ENCODE measurements around the gene BMPR1A.
A peak's percentile ranks its signal among the peaks of the same experiment; 100 is the strongest.
"Not testable (repeated sequence)": the region's sequence is repeated elsewhere in the genome, so short reads cannot be mapped to it uniquely, and the experiment has no call there.

BMPR1A gene

DNA sequence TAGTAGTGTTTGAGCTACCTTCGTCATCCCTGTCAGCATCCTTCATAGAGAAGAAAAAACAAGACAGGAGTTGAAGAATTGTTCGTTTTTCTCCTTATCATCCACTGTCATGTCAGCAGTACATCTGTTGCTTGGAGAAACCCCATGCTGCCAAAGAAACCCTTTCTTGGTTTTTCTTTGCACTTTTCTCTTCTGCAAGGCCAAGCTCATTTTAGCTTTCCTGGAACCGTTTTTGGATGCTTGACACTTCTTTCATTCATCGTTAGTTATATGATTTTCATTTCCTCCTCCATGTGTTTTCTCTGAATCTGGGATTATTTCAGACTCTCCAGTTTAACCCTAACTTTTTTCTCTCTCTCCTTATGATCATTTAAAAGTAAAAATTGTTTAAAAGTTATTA is 142.1 kb downstream of the BMPR1A start:
- no peak for DNase-seq

DNA sequence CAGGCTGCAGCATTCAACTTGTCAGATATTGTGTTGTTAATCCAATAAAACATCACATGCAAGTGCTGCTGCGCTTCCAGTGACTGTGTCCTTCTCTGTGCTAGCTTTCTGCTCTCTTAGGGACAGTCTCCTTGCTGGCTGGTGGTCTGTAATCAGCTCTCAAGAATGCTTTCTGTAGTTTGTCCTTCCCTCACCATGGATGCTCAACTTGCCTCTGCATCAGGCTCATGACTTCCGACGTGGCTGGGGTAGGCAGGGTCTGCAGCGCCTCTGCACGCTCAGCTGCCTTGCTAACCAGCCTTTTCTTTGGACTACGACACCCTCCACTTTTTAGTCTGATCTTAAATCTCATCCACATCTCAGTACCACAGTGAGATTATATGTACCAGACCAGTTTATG is 142.7 kb downstream of the BMPR1A start:
- no peak for DNase-seq

DNA sequence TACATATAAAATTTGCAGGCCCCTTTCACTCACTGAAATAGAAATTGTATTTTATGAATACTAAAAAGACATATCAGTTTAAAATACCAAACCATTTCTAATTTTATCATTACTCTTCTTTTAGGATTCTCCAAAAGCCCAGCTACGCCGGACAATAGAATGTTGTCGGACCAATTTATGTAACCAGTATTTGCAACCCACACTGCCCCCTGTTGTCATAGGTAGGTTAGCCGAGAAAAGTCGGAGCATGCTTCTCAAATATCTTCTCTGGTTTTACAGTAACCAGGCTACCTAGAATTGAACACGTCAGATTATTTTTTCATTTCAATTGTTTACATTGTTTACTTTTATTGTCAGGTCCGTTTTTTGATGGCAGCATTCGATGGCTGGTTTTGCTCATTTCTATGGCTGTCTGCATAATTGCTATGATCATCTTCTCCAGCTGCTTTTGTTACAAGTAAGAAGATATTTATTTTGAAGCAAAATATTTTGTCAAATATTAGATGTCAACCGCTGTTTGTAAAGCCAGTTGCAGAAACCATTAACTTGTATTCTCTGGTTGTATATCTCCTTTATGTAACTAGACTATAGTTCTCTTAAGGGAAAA is 143.4 kb downstream of the BMPR1A start:
- peak; percentile 54 to 70 for DNase-seq

- no peak for DNase-seq
Measured at GRCh38 chr10:86900955-86901354, 144.5 kb downstream of the BMPR1A start.

- no peak for DNase-seq
Measured at GRCh38 chr10:86904600-86904999, 148.2 kb downstream of the BMPR1A start.

- no peak for DNase-seq
Measured at GRCh38 chr10:86905429-86905828, 149.0 kb downstream of the BMPR1A start.

GRCh38 chr10:86914734-86915133 is 158.3 kb downstream of the BMPR1A start:
- DNase-seq, result no peak

GRCh38 chr10:86918022-86918471 is 161.6 kb downstream of the BMPR1A start:
- no peak for DNase-seq

DNA sequence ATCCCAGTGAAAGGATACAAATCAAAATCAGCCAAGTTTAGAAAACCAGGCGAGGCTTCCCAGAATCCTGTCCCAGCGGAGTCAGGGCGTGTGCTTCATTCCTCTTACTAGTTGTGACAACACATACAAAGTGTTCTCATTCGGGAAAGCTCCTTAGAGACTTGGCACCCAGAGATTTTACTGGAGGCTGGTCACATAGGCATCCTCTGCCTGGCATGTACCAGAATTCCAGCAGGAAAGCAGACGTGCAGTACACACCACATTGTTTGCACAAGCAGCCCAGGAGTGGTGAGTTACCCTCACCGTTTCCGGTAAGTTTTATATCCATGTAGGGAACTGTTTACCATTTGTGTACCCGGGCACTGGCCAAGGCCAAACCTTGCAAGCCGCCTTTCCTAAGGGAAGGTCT is 166.1 kb downstream of the BMPR1A start:
- no peak for DNase-seq

DNA sequence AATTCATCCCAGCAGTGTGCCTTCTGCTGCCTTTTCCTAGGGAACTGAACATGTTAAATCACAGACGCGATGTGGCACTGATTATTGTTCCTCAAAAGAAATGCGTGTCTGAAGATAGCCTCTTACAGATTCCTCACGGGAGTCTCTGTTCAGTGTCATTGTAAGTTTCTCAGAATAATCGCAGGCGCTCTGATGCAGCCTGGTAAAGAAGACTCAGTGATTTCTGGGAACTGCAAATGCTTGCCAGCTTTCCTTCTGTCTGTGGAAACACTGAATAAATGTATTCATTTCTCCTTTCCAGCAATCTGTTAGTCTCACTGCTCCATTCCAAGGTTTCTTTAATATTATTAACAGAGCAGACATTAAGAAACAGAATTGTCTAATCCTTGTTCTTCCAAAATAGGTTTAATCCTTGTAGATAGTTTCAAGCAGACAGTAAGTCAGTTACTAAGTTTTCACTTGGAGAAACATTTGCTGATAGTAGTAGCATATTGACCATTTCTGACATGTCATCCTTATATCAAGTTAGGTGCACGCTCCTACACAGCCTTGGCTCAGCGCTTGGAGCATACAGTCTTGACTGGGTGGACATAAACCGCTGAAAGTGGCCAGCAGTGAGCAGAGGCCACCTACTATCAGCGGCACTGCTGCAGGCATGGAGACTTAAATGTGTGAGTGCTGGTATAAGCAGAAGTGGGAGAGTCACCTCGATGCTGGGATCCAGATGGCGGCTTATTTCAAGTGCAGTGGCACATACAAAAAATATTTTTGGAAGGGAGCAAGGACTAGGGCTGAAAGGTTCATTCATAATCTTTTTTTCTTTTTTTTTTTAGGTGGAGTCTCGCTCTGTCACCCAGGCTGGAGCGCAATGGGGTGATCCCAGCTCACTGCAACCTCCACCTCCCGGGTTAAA is 173.3 kb downstream of the BMPR1A start:
- no peak for DNase-seq

- peak in 1 of 2 donors; percentile 14 for DNase-seq
Measured at GRCh38 chr10:86931872-86932271, 175.5 kb downstream of the BMPR1A start.

DNA sequence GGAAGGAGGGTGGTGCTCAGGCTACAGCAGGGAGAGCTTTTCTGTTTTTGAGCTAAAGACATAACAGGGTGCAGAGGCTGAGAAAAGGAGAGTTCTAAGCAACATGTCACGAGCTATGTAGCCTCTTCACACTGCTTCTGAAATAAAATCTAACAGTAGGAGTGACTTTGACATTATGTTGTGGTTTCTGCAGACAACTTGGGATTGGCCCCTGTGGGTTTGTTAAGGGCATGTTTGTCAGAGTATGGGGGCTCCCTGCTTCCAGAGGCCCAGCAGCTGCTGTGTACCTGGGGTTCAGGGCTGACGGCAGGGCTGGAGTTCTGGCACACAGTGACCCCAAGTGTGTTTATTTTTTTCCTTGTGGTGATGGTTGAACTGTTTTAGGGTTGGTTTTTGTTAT is 176.3 kb downstream of the BMPR1A start:
- no peak for DNase-seq

- DNase-seq, result not testable (repeated sequence)
Measured at GRCh38 chr10:86934162-86934711, 177.8 kb downstream of the BMPR1A start.

DNA sequence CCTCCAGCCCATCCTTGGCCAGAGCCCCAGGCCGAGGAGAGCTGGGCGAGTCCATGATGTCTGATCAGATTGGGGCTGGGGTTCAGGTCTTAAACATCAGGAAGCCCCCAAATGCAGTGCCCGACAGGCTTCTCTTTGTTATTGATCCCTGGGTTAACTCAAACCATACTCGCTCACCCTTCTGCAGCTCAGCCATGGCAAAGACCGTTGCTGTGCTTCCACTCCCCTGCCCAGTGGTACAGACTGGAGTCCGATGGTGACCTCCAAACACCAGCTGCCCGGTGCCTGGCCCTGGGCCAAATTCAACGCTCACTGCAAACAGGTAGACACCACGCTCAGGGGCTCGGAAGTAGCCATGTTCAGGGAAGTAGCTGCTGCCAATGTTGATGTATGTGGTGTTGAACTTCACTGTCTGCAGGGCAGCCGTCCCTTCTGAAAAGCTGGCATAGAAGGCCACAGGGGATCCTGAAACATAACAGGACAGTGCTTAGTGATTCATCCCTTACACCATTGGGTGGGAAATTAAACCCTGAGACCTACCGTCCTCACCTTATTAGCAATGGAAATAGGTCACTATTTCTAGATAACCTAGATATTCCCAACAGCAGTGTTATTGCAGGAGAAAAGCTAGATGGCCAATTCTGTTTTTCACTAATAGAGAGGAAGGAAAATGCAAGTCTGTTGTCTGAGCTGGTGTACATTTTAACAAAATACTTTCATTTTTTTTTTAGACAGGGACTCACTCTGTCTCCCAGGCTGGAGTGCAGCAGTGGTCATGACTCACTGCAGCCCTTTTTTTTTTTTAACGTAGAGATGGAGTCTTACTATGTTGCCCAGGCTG is 180.5 kb downstream of the BMPR1A start:
- DNase-seq, result no peak

GRCh38 chr10:86937502-86938154 is 181.2 kb downstream of the BMPR1A start:
- no peak for DNase-seq

GRCh38 chr10:86938260-86938659 is 181.8 kb downstream of the BMPR1A start:
- no peak for DNase-seq

GRCh38 chr10:86940076-86940475 is 183.7 kb downstream of the BMPR1A start:
- not testable (repeated sequence) for DNase-seq

- no peak for DNase-seq
Measured at GRCh38 chr10:86940677-86941076, 184.3 kb downstream of the BMPR1A start.

DNA sequence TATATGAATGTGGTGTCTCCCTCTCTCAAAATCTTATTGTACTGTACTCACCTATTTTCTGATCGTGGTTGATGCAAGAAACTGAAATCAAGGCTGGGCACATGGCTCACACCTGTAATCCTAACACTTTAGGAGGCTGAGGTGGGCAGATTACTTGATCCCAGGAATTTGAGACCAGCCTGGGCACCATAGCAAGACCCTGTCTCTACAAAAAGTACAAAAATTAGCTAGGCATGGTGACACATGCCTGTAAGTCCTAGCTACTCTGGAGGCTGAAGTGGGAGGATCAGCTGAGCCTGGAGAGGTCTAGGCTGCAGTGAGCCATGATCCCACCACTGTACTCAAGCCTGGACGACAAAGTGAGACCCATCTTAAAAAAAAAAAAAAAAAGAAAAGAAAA is 185.0 kb downstream of the BMPR1A start:
- DNase-seq, result no peak

GRCh38 chr10:86941991-86942421 is 185.6 kb downstream of the BMPR1A start:
- no peak for DNase-seq

- no peak for DNase-seq
Measured at GRCh38 chr10:86942441-86943315, 186.3 kb downstream of the BMPR1A start.

All from inflammatory macrophage (primary cell).